Right cardiac atrium (tissue), 5 donors: Measurements from ENCODE around the gene GNAT2. TPM values are rescaled to one million over a fixed set of nuclear protein-coding genes. Genes with fewer than 3 reads are reported as not detected.

Experiments
- ATAC-seq, 2 donors: fragments of 200-7000 bp; cut with Tn5 transposase; one replicate each; pipeline versions ENCODE4 v1.8.0 to v1.9.1; 2020; ENCODE audit warnings: moderate library complexity in 2 of 2, mild to moderate bottlenecking in 1 of 2
- DNase-seq, 3 donors: peaks; one replicate each; pipeline ENCODE4 v3.0.0-alpha.2; 2020
- H3K27ac ChIP-seq: one replicate; pipeline ENCODE4 v1.5.1; 2013; ENCODE audit warnings: mild to moderate bottlenecking, low read length, control low read depth, moderate library complexity
- H3K27me3 ChIP-seq: one replicate; pipeline ENCODE4 v1.6.1; 2013; ENCODE audit not compliant: control insufficient read depth, insufficient read depth
- H3K4me1 ChIP-seq: one replicate; pipeline ENCODE4 v1.6.1; 2013; ENCODE audit warnings: low read length; ENCODE audit not compliant: control insufficient read depth, insufficient read depth
- H3K4me3 ChIP-seq: one replicate; pipeline ENCODE4 v1.5.1; 2013; ENCODE audit warnings: low read length, control low read depth
- H3K9me3 ChIP-seq: one replicate; pipeline ENCODE4 v1.6.1; 2013; ENCODE audit warnings: low read length; ENCODE audit not compliant: control insufficient read depth
- WGBS: extraction: QIAGEN DNeasy Blood & Tissue Kit; methylation state at CpG from one replicate; pipeline ENCODE4 v1.1.7; 2013; 5-methylcytosine and 5-hydroxymethylcytosine counted together
- intact Hi-C, 4 donors: fragments of 100-400 bp; cut with DNase I; formaldehyde crosslinking; loops; one replicate each; pipeline versions ENCODE4 v1.11.0 to v1.14.0; 2022 to 2023
- polyA plus RNA-seq: library from polyadenylated mRNA; stranded (reverse); fragments of 200-250 nt; gene quantifications from one replicate; pipeline ENCODE4 v1.2.3, GENCODE V29; 2013
- total RNA-seq, 4 donors: library from RNA; stranded (reverse); fragmentation: NEBNext Ultra II Directional; extraction: Animal tissue kit (Norgen Biotek cat#: 25700); gene quantifications; one replicate each; pipeline ENCODE4 v1.2.1, GENCODE V29; 2021
- donor health status: healthy with polysubstance abuse.
- donor health status: DM: no; HTN: yes; CAD: no.
- donor health status: DM: no; HTN: no; CAD: no.
- donor health status: DM: no; HTN: yes; CAD: no; lungs with severe emphysema.
- donor health status: DM: yes; HTN: yes; CAD: no.

The GNAT2 gene
- total and polyA plus RNA-seq, 5 donors = not detected

DNA sequence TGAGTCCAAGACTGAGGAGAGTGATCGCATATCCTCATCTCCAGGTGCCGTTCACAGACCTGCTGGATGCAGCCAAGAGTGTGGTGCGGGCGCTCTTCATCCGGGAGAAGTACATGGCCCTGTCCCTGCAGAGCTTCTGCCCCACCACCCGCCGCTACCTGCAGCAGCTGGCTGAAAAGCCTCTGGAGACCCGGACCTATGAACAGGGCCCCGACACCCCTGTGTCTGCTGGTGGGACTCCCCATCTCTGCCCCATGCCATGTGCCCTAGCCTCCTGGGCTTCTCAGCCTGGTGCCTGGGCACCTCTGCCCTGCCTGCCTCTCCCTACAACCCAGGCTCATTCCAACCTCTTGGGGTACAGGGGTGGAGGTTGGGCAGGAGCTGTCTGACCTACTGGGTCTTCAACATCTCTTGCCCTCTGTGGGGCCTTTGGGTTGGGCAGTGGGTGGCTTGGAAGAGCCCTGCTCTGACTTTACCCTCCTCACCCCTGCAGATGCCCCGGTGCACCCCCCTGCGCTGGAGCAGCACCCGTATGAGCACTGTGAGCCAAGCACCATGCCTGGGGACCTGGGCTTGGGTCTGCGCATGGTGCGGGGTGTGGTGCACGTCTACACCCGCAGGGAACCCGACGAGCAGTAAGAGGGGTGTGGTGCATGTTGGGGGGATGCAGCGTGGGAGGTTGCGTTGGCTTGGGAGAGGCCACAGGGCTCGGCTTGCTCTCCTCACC is 7.4 kb upstream of the GNAT2 start:
- 95% methylated on average over 21 of the region's 21 CpGs for WGBS
- Histone ChIP-seq H3K4me1 (peaks cover 6% of the 10 kb centered on the region), H3K4me3 (no peak overlapping the region), H3K27me3 (no peaks in the 10 kb centered on the region), H3K27ac (no peak overlapping the region), H3K9me3 (no peaks in the 10 kb centered on the region)
- DNase-seq (peak in 1 of 3 donors; percentile 28), ATAC-seq (no peak)
- intact Hi-C loops = no loop called here

DNA sequence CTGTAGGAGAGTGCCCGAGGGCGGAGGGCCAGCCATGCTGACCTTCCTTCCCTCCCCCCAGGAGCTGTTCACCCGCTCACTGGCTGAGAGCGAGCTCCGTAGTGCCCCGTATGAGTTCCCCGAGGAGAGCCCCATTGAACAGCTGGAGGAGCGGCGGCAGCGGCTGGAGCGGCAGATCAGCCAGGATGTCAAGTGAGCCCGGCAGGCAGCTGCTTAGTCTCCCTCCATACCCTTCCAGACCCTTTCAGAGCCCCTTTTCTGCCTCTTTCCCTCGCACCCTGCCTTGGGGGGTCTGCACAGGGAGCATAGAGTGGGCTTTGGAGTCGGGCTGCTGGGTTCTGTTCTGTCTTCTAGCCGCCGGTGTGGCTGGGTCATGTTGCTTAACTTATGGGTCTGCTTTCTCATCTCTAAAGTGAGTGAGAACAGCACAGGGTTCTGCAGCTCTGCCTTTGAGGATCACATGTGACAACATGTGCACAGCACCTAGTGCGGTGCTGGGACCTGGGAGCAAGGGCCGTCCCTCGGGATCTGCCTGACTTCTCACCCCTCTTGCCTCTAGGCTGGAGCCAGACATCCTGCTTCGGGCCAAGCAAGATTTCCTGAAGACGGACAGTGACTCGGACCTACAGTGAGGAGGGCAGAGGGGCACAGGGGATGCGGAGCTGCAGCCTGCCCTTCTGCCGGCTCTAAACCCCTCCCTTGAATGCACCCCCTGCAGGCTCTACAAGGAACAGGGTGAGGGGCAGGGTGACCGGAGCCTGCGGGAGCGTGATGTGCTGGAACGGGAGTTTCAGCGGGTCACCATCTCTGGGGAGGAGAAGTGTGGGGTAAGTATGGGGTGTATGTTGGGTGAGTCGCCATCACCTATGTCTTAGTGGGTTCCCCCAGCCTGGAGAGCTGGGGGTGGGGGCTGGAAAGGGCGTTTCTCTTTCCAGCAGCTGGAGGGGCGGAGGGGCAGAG is 6.5 kb upstream of the GNAT2 start:
- peaks cover 6% of the 10 kb centered on the region for H3K4me1 ChIP-seq
- H3K4me3 ChIP-seq = no peak overlapping the region
- DNase-seq (peak in 2 of 3 donors; percentile 64 to 67), ATAC-seq (no peak)
- H3K27ac ChIP-seq = no peak overlapping the region
- no peaks in the 10 kb centered on the region for H3K9me3 ChIP-seq
- 72% methylated on average over 32 of the region's 32 CpGs for WGBS
- intact Hi-C loops = no loop called here
- no peaks in the 10 kb centered on the region for H3K27me3 ChIP-seq

GRCh38 chr1:109625176-109625575 is 5.8 kb upstream of the GNAT2 start:
- ATAC-seq (no peak), DNase-seq (no peak)
- 83% methylated on average over 16 of the region's 16 CpGs for WGBS
- intact Hi-C loops = no loop called here
- Histone ChIP-seq H3K27me3 (no peaks in the 10 kb centered on the region), H3K9me3 (no peaks in the 10 kb centered on the region), H3K27ac (no peak overlapping the region), H3K4me1 (peaks cover 6% of the 10 kb centered on the region), H3K4me3 (no peak overlapping the region)

GRCh38 chr1:109624201-109625010 is 5.0 kb upstream of the GNAT2 start:
- Histone ChIP-seq H3K4me3 (no peak overlapping the region), H3K4me1 (peaks cover 6% of the 10 kb centered on the region)
- intact Hi-C loops = no loop called here

DNA sequence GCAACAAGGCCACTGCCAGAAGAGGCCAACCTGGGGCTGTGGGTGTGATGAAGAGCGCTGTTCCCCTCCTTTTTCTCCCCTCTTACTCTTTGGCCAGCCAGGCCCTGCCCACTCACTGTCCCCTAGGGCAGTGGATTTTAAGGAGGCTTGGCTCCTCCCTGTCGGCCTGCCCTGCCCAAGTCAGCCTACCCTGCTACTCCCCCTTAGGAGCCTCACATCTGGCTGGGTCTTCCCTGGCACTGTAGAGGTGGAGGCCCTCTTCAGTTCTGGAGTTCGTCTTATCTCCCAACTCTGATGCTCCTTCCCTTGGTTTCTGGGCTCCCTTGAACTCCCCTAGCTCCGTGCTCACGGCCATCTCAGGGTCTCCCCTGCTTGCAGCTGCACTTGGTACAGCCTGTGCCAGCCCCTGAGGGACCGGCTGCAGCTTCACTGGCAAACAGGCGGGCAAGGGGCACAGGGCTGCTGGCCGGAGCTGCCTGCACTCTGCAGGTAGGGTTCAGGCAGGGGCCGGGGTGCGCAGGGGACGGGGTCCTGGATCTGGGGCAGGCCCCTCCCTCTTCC is 4.3 kb upstream of the GNAT2 start:
- 63% methylated on average over 11 of the region's 11 CpGs for WGBS
- intact Hi-C loops = no loop called here

More at GRCh38 chr1:109624201-109625010, 5.0 kb upstream of the GNAT2 start:
- DNase-seq (peak in 2 of 3 donors; percentile 56 to 69), ATAC-seq (no peak)
- WGBS = 72% methylated on average over 17 of the region's 17 CpGs
- Histone ChIP-seq H3K9me3 (no peaks in the 10 kb centered on the region), H3K27ac (no peak overlapping the region), H3K27me3 (no peaks in the 10 kb centered on the region)

GRCh38 chr1:109622895-109623294 is 3.5 kb upstream of the GNAT2 start:
- no peaks in the 10 kb centered on the region for H3K27me3 ChIP-seq
- H3K27ac ChIP-seq = no peak overlapping the region
- H3K4me3 ChIP-seq = no peak overlapping the region
- WGBS = 92% methylated on average over 3 of the region's 3 CpGs
- ATAC-seq (no peak), DNase-seq (peak in 1 of 3 donors; percentile 43)
- intact Hi-C loops = no loop called here
- H3K4me1 ChIP-seq = peaks cover 9% of the 10 kb centered on the region
- no peaks in the 10 kb centered on the region for H3K9me3 ChIP-seq

More for the DNA sequence above, 4.3 kb upstream of the GNAT2 start:
- ATAC-seq (no peak), DNase-seq (peak in 2 of 3 donors; percentile 55 to 67)
- peaks cover 9% of the 10 kb centered on the region for H3K4me1 ChIP-seq
- H3K9me3 ChIP-seq = no peaks in the 10 kb centered on the region
- H3K27me3 ChIP-seq = no peaks in the 10 kb centered on the region
- no peak overlapping the region for H3K27ac ChIP-seq
- H3K4me3 ChIP-seq = no peak overlapping the region

DNA sequence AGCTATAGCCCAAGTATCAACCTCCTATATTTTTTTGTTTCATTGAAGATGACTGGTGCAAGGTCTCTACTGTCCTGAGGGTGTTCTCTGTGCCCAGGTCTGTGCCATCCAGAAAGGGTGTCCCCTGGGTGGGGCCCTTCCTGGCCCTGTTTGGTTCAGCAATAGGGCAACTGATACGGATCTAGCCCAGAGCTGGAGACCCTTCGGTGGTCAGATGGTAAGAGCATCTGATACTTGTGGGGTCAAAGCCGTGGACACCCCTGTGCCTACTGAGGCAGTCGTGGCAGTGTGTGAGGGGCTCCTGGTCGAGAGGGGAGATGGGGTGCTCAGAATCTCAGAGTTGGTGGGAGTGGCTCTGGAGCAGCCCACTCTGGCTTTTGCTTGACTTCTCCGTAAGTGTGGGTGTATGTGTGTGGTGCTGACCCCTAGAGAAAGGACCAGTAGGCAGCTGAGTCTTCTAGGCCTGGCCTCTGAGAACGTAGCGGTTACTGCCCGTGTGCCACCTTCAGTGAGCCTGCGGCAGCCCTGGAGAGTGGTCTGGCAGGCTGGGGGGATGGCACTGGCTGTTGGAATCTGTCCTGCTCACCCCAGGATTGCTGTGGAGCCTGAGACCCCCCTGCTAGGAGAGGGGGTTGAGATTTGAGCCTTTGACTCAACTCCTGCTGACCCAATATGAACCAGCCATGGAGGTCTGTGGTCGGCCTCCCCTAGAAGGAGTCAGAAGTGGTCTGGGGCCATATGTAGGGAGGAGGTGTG is 2.9 kb upstream of the GNAT2 start:
- H3K4me1 ChIP-seq = peaks cover 9% of the 10 kb centered on the region
- no peak overlapping the region for H3K4me3 ChIP-seq
- no peaks in the 10 kb centered on the region for H3K27me3 ChIP-seq
- H3K9me3 ChIP-seq = no peaks in the 10 kb centered on the region
- intact Hi-C loops = no loop called here
- 83% methylated on average over 11 of the region's 11 CpGs for WGBS
- ATAC-seq = no peak
- peak in 1 of 3 donors; percentile 23 for DNase-seq
- no peak overlapping the region for H3K27ac ChIP-seq

- Histone ChIP-seq H3K4me1 (peaks cover 9% of the 10 kb centered on the region), H3K27ac (no peak overlapping the region), H3K9me3 (no peaks in the 10 kb centered on the region), H3K4me3 (peak overlapping the region; percentile 76), H3K27me3 (no peaks in the 10 kb centered on the region)
- ATAC-seq = no peak
- peak in 1 of 3 donors; percentile 57 for DNase-seq
- intact Hi-C loops = no loop called here
- WGBS = 42% methylated on average over 13 of the region's 13 CpGs
These were observed 2.1 kb upstream of the GNAT2 start for GRCh38 chr1:109621379-109622136.

- peak; percentile 84 to 86 for ATAC-seq
- under 1% methylated on average over 18 of the region's 18 CpGs for WGBS
- H3K4me1 ChIP-seq = peaks cover 9% of the 10 kb centered on the region
- H3K27ac ChIP-seq = peak overlapping the region; percentile 71
- intact Hi-C loops = no loop called here
- DNase-seq = peak; percentile 98 to 99 (median 98)
- H3K4me3 ChIP-seq = peak overlapping the region; percentile 76
- H3K9me3 ChIP-seq = no peaks in the 10 kb centered on the region
- no peaks in the 10 kb centered on the region for H3K27me3 ChIP-seq
These were observed 1.4 kb upstream of the GNAT2 start for GRCh38 chr1:109620841-109621286.
